ENCODE results near the gene EXOC6B.

Gene EXOC6B

DNA sequence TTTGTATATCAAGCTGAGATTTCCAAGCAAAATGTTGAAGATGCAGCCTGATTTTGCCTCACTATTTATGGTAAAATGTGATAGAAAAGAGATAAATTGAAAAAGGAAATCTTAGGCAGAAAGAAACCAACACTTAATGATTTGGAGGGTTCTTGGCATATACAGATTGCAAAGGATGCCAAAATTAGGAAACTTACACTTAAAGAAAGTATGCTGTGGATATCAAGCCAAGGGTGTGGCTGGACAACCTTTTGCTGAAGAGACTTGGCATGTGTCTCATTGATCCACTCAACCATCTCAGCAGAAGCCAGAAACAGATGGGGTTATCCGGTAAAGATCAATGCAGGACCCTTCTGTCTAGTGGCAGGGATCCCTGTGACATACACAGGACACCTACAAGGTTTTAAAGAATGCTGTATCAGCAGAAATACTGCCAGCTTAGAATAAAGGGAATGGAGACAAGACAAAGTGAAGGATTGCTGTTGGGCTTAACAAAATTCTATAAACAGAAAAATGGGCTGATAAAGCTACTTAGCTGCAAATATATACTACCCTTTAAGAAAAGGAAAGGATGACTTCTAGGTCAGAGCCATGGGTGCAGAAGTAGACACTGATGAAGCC lies 570.9 kb downstream of the EXOC6B start:
- H2AK5ac ChIP-seq (ENCODE audit: low read length): no peak overlapping the region
- no peak overlapping the region for H3K4ac ChIP-seq (ENCODE audit: low read depth, low read length)
- no peak overlapping the region for H3K9ac ChIP-seq (ENCODE audit: low read length)
- H3K4me3 ChIP-seq (ENCODE audit: low read length): no peak overlapping the region
- no peak overlapping the region for H3K18ac ChIP-seq (ENCODE audit: low read length)
- H3K79me1 ChIP-seq (ENCODE audit: low read length): no peaks in the 10 kb centered on the region
- WGBS (ENCODE audit: extremely low coverage, insufficient coverage, low lambda C conversion rate): no CpG with 5 or more reads among the region's 1 CpG
- H3K27me3 ChIP-seq (ENCODE audit: insufficient read depth, low read length, poor library complexity): no peaks in the 10 kb centered on the region
- no peaks in the 10 kb centered on the region for H3K36me3 ChIP-seq (ENCODE audit: control insufficient read depth, insufficient read depth, low read length)
- no peak overlapping the region for H3K56ac ChIP-seq (ENCODE audit: low read length)
- H3K4me1 ChIP-seq (ENCODE audit: control insufficient read depth, low read depth, low read length): no peaks in the 10 kb centered on the region
- H4K8ac ChIP-seq (ENCODE audit: low read depth, low read length): no peak overlapping the region
- H4K5ac ChIP-seq (ENCODE audit: low read length): no peak overlapping the region
- H2BK15ac ChIP-seq (replicated peaks; ENCODE audit: low read depth): no peak overlapping the region
- H2BK120ac ChIP-seq (ENCODE audit: low read depth, low read length): no peak overlapping the region
- H3K79me2 ChIP-seq (ENCODE audit: control insufficient read depth, insufficient read depth, low read length): no peaks in the 10 kb centered on the region
- no peak for DNase-seq
- H3K4me2 ChIP-seq (ENCODE audit: low read length): no peak overlapping the region
- no peak overlapping the region for H3K27ac ChIP-seq (ENCODE audit: low read depth, low read length)
- no peak overlapping the region for H3K23ac ChIP-seq (ENCODE audit: low read length)
- H2BK5ac ChIP-seq (ENCODE audit: low read length): no peak overlapping the region

DNA sequence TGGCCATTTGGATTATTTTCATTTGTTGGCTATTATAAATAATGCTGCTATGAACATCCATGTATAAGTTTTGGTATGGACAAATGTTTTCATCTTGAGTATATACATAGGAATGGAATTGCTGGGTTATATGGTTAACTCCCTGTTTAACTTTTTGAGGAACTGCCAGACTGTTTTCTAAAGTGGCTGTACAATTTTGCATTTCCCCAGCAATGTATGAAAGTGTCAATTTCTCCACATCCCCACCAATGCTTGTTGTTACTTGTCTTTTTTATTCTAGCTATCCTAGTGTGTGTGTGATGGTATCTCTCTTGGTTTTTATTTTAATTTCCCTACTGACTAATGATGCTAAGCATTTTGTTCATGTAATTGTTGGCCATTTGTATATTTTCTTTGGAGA lies 587.5 kb downstream of the EXOC6B start:
- no peak overlapping the region for H3K56ac ChIP-seq (ENCODE audit: low read length)
- no peak overlapping the region for H3K4me2 ChIP-seq (ENCODE audit: low read length)
- H3K4me3 ChIP-seq (ENCODE audit: low read length): no peak overlapping the region
- H3K9ac ChIP-seq (ENCODE audit: low read length): no peak overlapping the region
- no peaks in the 10 kb centered on the region for H3K36me3 ChIP-seq (ENCODE audit: control insufficient read depth, insufficient read depth, low read length)
- no peak overlapping the region for H2BK5ac ChIP-seq (ENCODE audit: low read length)
- peaks cover 1% of the 10 kb centered on the region for H3K4me1 ChIP-seq (ENCODE audit: control insufficient read depth, low read depth, low read length)
- no peak overlapping the region for H4K5ac ChIP-seq (ENCODE audit: low read length)
- no peaks in the 10 kb centered on the region for H3K27me3 ChIP-seq (ENCODE audit: insufficient read depth, low read length, poor library complexity)
- no peaks in the 10 kb centered on the region for H3K79me2 ChIP-seq (ENCODE audit: control insufficient read depth, insufficient read depth, low read length)
- no peak overlapping the region for H2BK120ac ChIP-seq (ENCODE audit: low read depth, low read length)
- no peak overlapping the region for H2BK15ac ChIP-seq (replicated peaks; ENCODE audit: low read depth)
- H2AK5ac ChIP-seq (ENCODE audit: low read length): no peak overlapping the region
- no peak overlapping the region for H3K4ac ChIP-seq (ENCODE audit: low read depth, low read length)
- no peak for DNase-seq
- H3K18ac ChIP-seq (ENCODE audit: low read length): no peak overlapping the region
- H3K79me1 ChIP-seq (ENCODE audit: low read length): no peaks in the 10 kb centered on the region
- H4K8ac ChIP-seq (ENCODE audit: low read depth, low read length): no peak overlapping the region
- H3K27ac ChIP-seq (ENCODE audit: low read depth, low read length): no peak overlapping the region
- H3K23ac ChIP-seq (ENCODE audit: low read length): no peak overlapping the region

DNA sequence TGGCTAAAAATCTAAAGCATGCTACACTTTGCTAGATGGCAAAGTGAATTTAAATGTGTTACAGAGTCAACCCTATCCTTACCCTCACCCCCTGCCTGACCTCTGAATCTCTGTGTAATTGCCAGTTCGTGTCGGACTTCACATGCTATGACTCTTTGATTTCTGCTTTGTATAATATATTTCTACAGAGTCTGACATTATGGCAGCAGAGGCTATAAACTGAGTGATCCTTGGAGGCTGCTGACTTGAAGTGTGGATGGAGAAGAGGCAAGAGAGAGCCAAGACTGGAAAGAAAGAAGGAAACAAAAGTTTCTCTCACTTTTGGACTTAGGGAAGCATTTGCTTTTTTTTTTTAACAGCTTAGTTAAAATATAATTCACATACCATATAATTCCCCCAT lies 588.3 kb downstream of the EXOC6B start:
- no peak overlapping the region for H3K27ac ChIP-seq (ENCODE audit: low read depth, low read length)
- H2AK5ac ChIP-seq (ENCODE audit: low read length): no peak overlapping the region
- no peak overlapping the region for H3K4me2 ChIP-seq (ENCODE audit: low read length)
- no peaks in the 10 kb centered on the region for H3K36me3 ChIP-seq (ENCODE audit: control insufficient read depth, insufficient read depth, low read length)
- H3K27me3 ChIP-seq (ENCODE audit: insufficient read depth, low read length, poor library complexity): no peaks in the 10 kb centered on the region
- no peak overlapping the region for H2BK5ac ChIP-seq (ENCODE audit: low read length)
- peaks cover 1% of the 10 kb centered on the region for H3K4me1 ChIP-seq (ENCODE audit: control insufficient read depth, low read depth, low read length)
- no peak overlapping the region for H3K9ac ChIP-seq (ENCODE audit: low read length)
- H3K79me2 ChIP-seq (ENCODE audit: control insufficient read depth, insufficient read depth, low read length): no peaks in the 10 kb centered on the region
- DNase-seq: no peak
- no peaks in the 10 kb centered on the region for H3K79me1 ChIP-seq (ENCODE audit: low read length)
- no peak overlapping the region for H3K4me3 ChIP-seq (ENCODE audit: low read length)
- H3K56ac ChIP-seq (ENCODE audit: low read length): no peak overlapping the region
- no peak overlapping the region for H3K23ac ChIP-seq (ENCODE audit: low read length)
- peak overlapping the region; percentile 56 for H4K8ac ChIP-seq (ENCODE audit: low read depth, low read length)
- H2BK120ac ChIP-seq (ENCODE audit: low read depth, low read length): no peak overlapping the region
- no peak overlapping the region for H3K18ac ChIP-seq (ENCODE audit: low read length)
- no peak overlapping the region for H4K5ac ChIP-seq (ENCODE audit: low read length)
- WGBS (ENCODE audit: extremely low coverage, insufficient coverage, low lambda C conversion rate): no CpG with 5 or more reads among the region's 2 CpGs
- H3K4ac ChIP-seq (ENCODE audit: low read depth, low read length): no peak overlapping the region
- H2BK15ac ChIP-seq (replicated peaks; ENCODE audit: low read depth): no peak overlapping the region

DNA sequence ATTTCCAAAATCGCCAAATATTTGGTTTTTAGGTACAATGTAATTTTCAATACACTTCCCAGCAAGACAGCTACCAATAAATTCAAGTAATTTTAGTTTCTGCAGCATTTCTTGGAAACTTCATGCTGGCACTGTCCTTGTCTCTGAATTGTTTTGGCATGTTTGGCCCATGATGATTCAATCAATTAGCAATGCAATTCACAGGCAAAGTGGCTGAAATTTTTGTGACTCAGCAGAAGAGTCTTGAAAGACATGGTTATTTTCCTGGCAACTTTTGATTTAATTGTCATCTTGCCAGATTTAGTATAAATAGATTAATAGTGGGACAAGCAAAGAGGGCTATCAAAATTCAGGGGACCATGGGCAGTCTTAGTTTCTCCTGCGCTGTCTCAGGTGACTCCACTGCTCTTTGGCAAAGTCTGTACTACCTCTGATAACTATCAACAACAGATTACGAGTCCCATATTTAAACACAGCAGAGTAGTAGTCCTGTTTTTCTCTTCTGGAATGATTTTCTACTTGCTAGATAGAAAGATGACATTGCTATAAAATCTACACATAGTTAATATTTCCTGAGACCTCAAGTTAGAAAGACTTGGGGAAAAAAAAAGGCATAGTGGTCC lies 589.3 kb downstream of the EXOC6B start:
- Histone ChIP-seq H3K4me2 (ENCODE audit: low read length) (no peak overlapping the region), H3K4ac (ENCODE audit: low read depth, low read length) (no peak overlapping the region), H2BK5ac (ENCODE audit: low read length) (no peak overlapping the region), H3K36me3 (ENCODE audit: control insufficient read depth, insufficient read depth, low read length) (no peaks in the 10 kb centered on the region), H4K5ac (ENCODE audit: low read length) (no peak overlapping the region), H3K18ac (ENCODE audit: low read length) (no peak overlapping the region), H2BK15ac (replicated peaks; ENCODE audit: low read depth) (no peak overlapping the region), H3K4me1 (ENCODE audit: control insufficient read depth, low read depth, low read length) (peaks cover 1% of the 10 kb centered on the region), H3K4me3 (ENCODE audit: low read length) (no peak overlapping the region), H3K23ac (ENCODE audit: low read length) (no peak overlapping the region), H3K79me2 (ENCODE audit: control insufficient read depth, insufficient read depth, low read length) (no peaks in the 10 kb centered on the region), H3K27me3 (ENCODE audit: insufficient read depth, low read length, poor library complexity) (no peaks in the 10 kb centered on the region), H3K56ac (ENCODE audit: low read length) (no peak overlapping the region), H3K27ac (ENCODE audit: low read depth, low read length) (no peak overlapping the region), H2BK120ac (ENCODE audit: low read depth, low read length) (no peak overlapping the region), H2AK5ac (ENCODE audit: low read length) (no peak overlapping the region), H3K79me1 (ENCODE audit: low read length) (no peaks in the 10 kb centered on the region), H3K9ac (ENCODE audit: low read length) (no peak overlapping the region), H4K8ac (ENCODE audit: low read depth, low read length) (no peak overlapping the region)
- no CpG with 5 or more reads among the region's 3 CpGs for WGBS (ENCODE audit: extremely low coverage, insufficient coverage, low lambda C conversion rate)
- DNase-seq: peak; percentile 76

DNA sequence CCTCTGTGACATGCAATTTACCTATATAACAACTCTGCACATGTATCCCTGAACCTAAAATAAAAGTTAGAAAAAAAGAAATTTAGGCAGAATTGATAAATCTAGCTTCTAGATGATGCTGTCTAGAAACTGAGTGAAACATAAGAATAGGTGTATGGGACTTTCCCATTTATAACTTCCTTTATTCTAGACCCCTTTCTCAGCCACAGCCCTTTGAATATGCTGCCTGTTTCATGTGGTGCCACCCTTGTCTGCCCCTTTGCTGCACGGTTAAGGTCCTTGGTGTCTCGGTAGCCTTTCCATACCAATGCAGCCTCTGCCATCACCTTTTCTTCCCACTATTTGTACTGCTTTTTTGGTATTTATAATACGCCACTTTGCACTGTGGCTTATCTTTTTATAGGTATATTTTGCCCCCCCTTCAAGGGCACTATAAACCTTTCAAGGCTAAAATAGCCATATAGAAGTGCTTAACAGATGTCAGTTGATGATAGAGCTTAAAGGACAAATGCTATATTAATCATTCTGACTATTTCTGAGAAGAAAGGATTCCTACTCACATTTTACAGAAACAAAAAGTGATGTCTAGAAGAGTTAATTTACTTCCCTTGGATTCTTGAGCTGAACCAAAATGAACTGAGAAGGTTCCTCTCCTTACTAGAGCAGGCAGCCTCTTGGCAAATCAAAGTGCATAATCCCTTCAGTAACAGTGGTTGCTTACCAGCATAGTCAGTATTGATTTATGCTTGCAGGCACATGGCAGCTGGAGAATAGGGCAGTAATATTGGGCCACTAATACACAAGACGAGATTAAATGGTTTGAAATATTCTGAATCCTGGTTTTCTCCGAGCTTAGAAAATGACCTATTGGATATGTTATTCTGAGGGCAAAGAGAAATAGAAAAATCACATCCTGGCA lies 590.1 kb downstream of the EXOC6B start:
- Histone ChIP-seq H3K18ac (ENCODE audit: low read length) (no peak overlapping the region), H3K79me2 (ENCODE audit: control insufficient read depth, insufficient read depth, low read length) (no peaks in the 10 kb centered on the region), H3K9ac (ENCODE audit: low read length) (no peak overlapping the region), H3K4me1 (ENCODE audit: control insufficient read depth, low read depth, low read length) (peaks cover 1% of the 10 kb centered on the region), H4K5ac (ENCODE audit: low read length) (no peak overlapping the region), H2AK5ac (ENCODE audit: low read length) (no peak overlapping the region), H3K4me3 (ENCODE audit: low read length) (no peak overlapping the region), H2BK15ac (replicated peaks; ENCODE audit: low read depth) (no peak overlapping the region), H3K36me3 (ENCODE audit: control insufficient read depth, insufficient read depth, low read length) (no peaks in the 10 kb centered on the region), H3K56ac (ENCODE audit: low read length) (no peak overlapping the region), H3K27ac (ENCODE audit: low read depth, low read length) (no peak overlapping the region), H2BK5ac (ENCODE audit: low read length) (no peak overlapping the region), H3K27me3 (ENCODE audit: insufficient read depth, low read length, poor library complexity) (no peaks in the 10 kb centered on the region), H2BK120ac (ENCODE audit: low read depth, low read length) (no peak overlapping the region), H3K23ac (ENCODE audit: low read length) (no peak overlapping the region), H3K4me2 (ENCODE audit: low read length) (no peak overlapping the region), H3K4ac (ENCODE audit: low read depth, low read length) (no peak overlapping the region), H3K79me1 (ENCODE audit: low read length) (no peaks in the 10 kb centered on the region), H4K8ac (ENCODE audit: low read depth, low read length) (no peak overlapping the region)
- DNase-seq: peak; percentile 11
- WGBS (ENCODE audit: extremely low coverage, insufficient coverage, low lambda C conversion rate): no CpG with 5 or more reads among the region's 5 CpGs
